IMR-90 (cell line): ENCODE data around the gene RALGPS2. TPM values are rescaled to one million over a fixed set of nuclear protein-coding genes. Genes with fewer than 3 reads are reported as not detected.

Experiments used
- ATAC-seq: fragments of 200-7000 bp; cut with Tn5 transposase; 2 replicates; pipeline ENCODE4 v1.9.1; 2020; ENCODE audit warnings: low read depth, mild to moderate bottlenecking, moderate library complexity
- BruUV-seq: library from RNA; stranded (reverse); fragments of 400-500 nt; replicated peaks from 2 replicates; lab custom pipeline; 2021; lab: Mats Ljungman, UMichigan
- CTCF ChIA-PET: fragments of 300-600 bp; formaldehyde crosslinking; extraction: SDS; loops from one replicate; lab custom pipeline; 2021; ENCODE audit warnings: antibody characterized with exemption; lab: Yijun Ruan, JAX
- POLR2A ChIA-PET: fragments of 300-600 bp; sonication (Branson Sonifier 250); formaldehyde crosslinking; loops from one replicate; lab custom pipeline; 2022; ENCODE audit warnings: antibody characterized with exemption; ENCODE audit not compliant: unreplicated experiment; lab: Charles Lee
- DNase-seq: peaks from one replicate; pipeline ENCODE4 v3.0.0; 2013
- H2AFZ ChIP-seq: replicated peaks from 2 replicates; pipeline ENCODE3; 2013; ENCODE audit warnings: low read length, mild to moderate bottlenecking; ENCODE audit not compliant: poor library complexity
- H2AK5ac ChIP-seq: 2 replicates; pipeline ENCODE4 v1.6.1; 2013; ENCODE audit warnings: low read depth, low read length, inconsistent platforms
- H2AK9ac ChIP-seq: replicated peaks from 2 replicates; pipeline ENCODE3; 2013; ENCODE audit warnings: mild to moderate bottlenecking, low read depth, low read length, moderate library complexity; ENCODE audit not compliant: poor library complexity
- H2BK120ac ChIP-seq: 2 replicates; pipeline ENCODE4 v1.6.1; 2013; ENCODE audit warnings: low read depth, low read length, inconsistent platforms
- H2BK15ac ChIP-seq: 3 replicates; pipeline ENCODE4 v1.6.1; 2013; ENCODE audit warnings: low read depth, low read length, inconsistent platforms
- H2BK20ac ChIP-seq: 2 replicates; pipeline ENCODE4 v1.6.1; 2013; ENCODE audit warnings: low read depth, mild to moderate bottlenecking, inconsistent platforms, low read length, moderate library complexity
- H2BK5ac ChIP-seq: 2 replicates; pipeline ENCODE4 v1.6.1; 2013; ENCODE audit warnings: mild to moderate bottlenecking, low read depth, low read length, inconsistent platforms; ENCODE audit not compliant: poor library complexity, severe bottlenecking
- H3K14ac ChIP-seq: replicated peaks from 2 replicates; pipeline ENCODE4 v1.6.1; 2013; ENCODE audit warnings: low read depth, low read length, inconsistent platforms
- H3K18ac ChIP-seq: 2 replicates; pipeline ENCODE4 v1.6.1; 2013; ENCODE audit warnings: low read depth, low read length, control low read depth
- H3K23ac ChIP-seq: 2 replicates; pipeline ENCODE4 v1.6.1; 2013; ENCODE audit warnings: low read depth, low read length, inconsistent platforms
- H3K27ac ChIP-seq: 2 replicates; pipeline ENCODE4 v1.5.1; 2013; ENCODE audit warnings: mild to moderate bottlenecking, control low read depth, low read length; ENCODE audit not compliant: insufficient read depth
- H3K27me3 ChIP-seq: 2 replicates; pipeline ENCODE4 v1.6.1; 2013; ENCODE audit warnings: low read length; ENCODE audit not compliant: control insufficient read depth, insufficient read depth
- H3K36me3 ChIP-seq: 2 replicates; pipeline ENCODE4 v1.6.1; 2013; ENCODE audit warnings: low read length, mixed read lengths; ENCODE audit not compliant: control insufficient read depth, insufficient read depth
- H3K4ac ChIP-seq: 2 replicates; pipeline ENCODE4 v1.6.1; 2013; ENCODE audit warnings: low read depth, low read length, inconsistent platforms
- H3K4me1 ChIP-seq: 2 replicates; pipeline ENCODE4 v1.6.1; 2013; ENCODE audit warnings: low read length, mixed read lengths; ENCODE audit not compliant: control insufficient read depth, insufficient read depth
- H3K4me2 ChIP-seq: 2 replicates; pipeline ENCODE4 v1.6.1; 2013; ENCODE audit warnings: low read depth, mild to moderate bottlenecking, control low read depth, low read length, moderate library complexity
- H3K4me3 ChIP-seq: 2 replicates; pipeline ENCODE4 v1.5.1; 2013; ENCODE audit warnings: low read depth, mild to moderate bottlenecking, control low read depth, low read length, moderate library complexity; ENCODE audit not compliant: insufficient read depth
- H3K56ac ChIP-seq: 2 replicates; pipeline ENCODE4 v1.6.1; 2013; ENCODE audit warnings: low read length, inconsistent platforms; ENCODE audit not compliant: insufficient read depth; ENCODE audit errors: extremely low read depth
- H3K79me1 ChIP-seq, 2 experiments: 2 replicates each; pipeline ENCODE4 v1.6.1; 2013; ENCODE audit warnings: low read length in 2 of 2, inconsistent platforms in 1 of 2, low read depth in 1 of 2
- H3K9ac ChIP-seq: 2 replicates; pipeline ENCODE4 v1.6.1; 2013; ENCODE audit warnings: low read depth, low read length, control low read depth
- H3K9me1 ChIP-seq: 2 replicates; pipeline ENCODE4 v1.6.1; 2013; ENCODE audit warnings: low read length, inconsistent platforms; ENCODE audit not compliant: insufficient read depth
- H3K9me3 ChIP-seq: 2 replicates; pipeline ENCODE4 v1.6.1; 2013; ENCODE audit warnings: low read length; ENCODE audit not compliant: control insufficient read depth, insufficient read depth
- H4K20me1 ChIP-seq: 2 replicates; pipeline ENCODE4 v1.6.1; 2013; ENCODE audit warnings: low read length, inconsistent platforms; ENCODE audit not compliant: insufficient read depth
- H4K5ac ChIP-seq: 2 replicates; pipeline ENCODE4 v1.6.1; 2013; ENCODE audit warnings: mild to moderate bottlenecking, low read depth, low read length, control low read depth
- H4K8ac ChIP-seq, 2 experiments: 2 replicates each; pipeline ENCODE4 v1.6.1; 2013; ENCODE audit warnings: low read depth in 2 of 2, low read length in 2 of 2, control low read depth in 1 of 2, inconsistent platforms in 1 of 2
- H4K91ac ChIP-seq: 2 replicates; pipeline ENCODE4 v1.6.1; 2013; ENCODE audit warnings: low read depth, low read length, inconsistent platforms; ENCODE audit not compliant: insufficient read depth
- FOS ChIP-seq: fragments of 150-350 bp; IDR thresholded peaks from 2 replicates; pipeline ENCODE4 v1.6.1; 2016; ENCODE audit warnings: low read depth, low read length
- RCOR1 ChIP-seq: IDR thresholded peaks from 2 replicates; pipeline ENCODE4 v1.6.1; 2012; ENCODE audit warnings: mild to moderate bottlenecking, low read length, improper control_type of control experiment; ENCODE audit not compliant: insufficient replicate concordance
- WGBS, 2 experiments: methylation state at CpG; one replicate each; pipeline versions ENCODE4 v1.1.5 to v1.1.7; 2013; ENCODE audit warnings: missing lambda C conversion rate in 2 of 2; ENCODE audit not compliant: insufficient read length in 1 of 2; ENCODE audit errors: extremely low coverage in 2 of 2; 5-methylcytosine and 5-hydroxymethylcytosine counted together
- dilution Hi-C: fragments of 300-500 bp; cut with HindIII; formaldehyde crosslinking; loops from one replicate; pipeline ENCODE4 v1.14.3; 2018; ENCODE audit warnings: low sequenced_read_pairs; ENCODE audit not compliant: unreplicated experiment
- in situ Hi-C: fragments of 300-500 bp; cut with MboI; formaldehyde crosslinking; loops from 3 replicates; pipeline ENCODE4 v1.14.3; 2019; ENCODE audit warnings: low sequenced_read_pairs, inconsistent platforms, mixed read lengths
- intact Hi-C: fragments of 100-400 bp; cut with micrococcal nuclease; formaldehyde crosslinking; loops from 2 replicates; pipeline ENCODE4 v1.10.0; 2022
- polyA plus RNA-seq, 3 experiments: library from polyadenylated mRNA; depleted of rRNA; stranded (reverse); fragments of >200 nt; gene quantifications; 2 replicates each; pipeline ENCODE4 v1.2.3, GENCODE V29; 2012; ENCODE audit warnings: low replicate concordance in 1 of 3
- total RNA-seq: library from RNA; depleted of rRNA; stranded (reverse); fragments of >200 nt; gene quantifications from 2 replicates; pipeline ENCODE4 v1.2.3, GENCODE V29; 2012

RALGPS2 gene
- total and polyA plus RNA-seq, 2 of the 4 experiments (the other 2 are of a cell fraction): 13.8 to 148 TPM

- CTCF ChIA-PET: no interaction called here
- H3K9me1 ChIP-seq: no peaks in the 10 kb centered on the region
- no peak overlapping the region for H3K56ac ChIP-seq
- H3K27ac ChIP-seq: no peak overlapping the region
- no peak overlapping the region for H3K9ac ChIP-seq
- H2AFZ ChIP-seq: no peak overlapping the region
- no peak overlapping the region for H2BK20ac ChIP-seq
- H3K79me1 ChIP-seq: no peaks in the 10 kb centered on the region
- no peak overlapping the region; a peak in 1 of 4 replicates for H4K8ac ChIP-seq
- ATAC-seq (no peak), DNase-seq (no peak)
- no peak overlapping the region for H2BK15ac ChIP-seq
- no peak overlapping the region for H3K18ac ChIP-seq
- POLR2A ChIA-PET: no interaction called here
- H3K36me3 ChIP-seq: peaks cover 19% of the 10 kb centered on the region
- no peaks in the 10 kb centered on the region for H3K27me3 ChIP-seq
- in situ Hi-C loops (no loop called here), dilution Hi-C loops (no loop called here), intact Hi-C loops (loop anchor here (5.0 kb wide), 1 partner anchor 51 kb away; no protein-coding TSS in a partner anchor)
- no peaks in the 10 kb centered on the region for H3K4me1 ChIP-seq
- H2AK9ac ChIP-seq: no peak overlapping the region
- no peak overlapping the region for H3K14ac ChIP-seq
- H4K5ac ChIP-seq: no peak overlapping the region
- TF ChIP-seq FOS (peak; percentile 63), RCOR1 (no peak)
- H3K4me3 ChIP-seq: no peak overlapping the region
- WGBS, 2 experiments: no CpG with 5 or more reads among the region's 2 CpGs
- no peak overlapping the region for H2BK120ac ChIP-seq
- H3K23ac ChIP-seq: no peak overlapping the region
- H4K20me1 ChIP-seq: no peaks in the 10 kb centered on the region
- H3K4me2 ChIP-seq: no peak overlapping the region
- H2AK5ac ChIP-seq: no peak overlapping the region
- H2BK5ac ChIP-seq: peak overlapping the region; percentile 53
- no peak overlapping the region for H4K91ac ChIP-seq
- no TSS peak for BruUV-seq
- no peaks in the 10 kb centered on the region for H3K9me3 ChIP-seq
- no peak overlapping the region for H3K4ac ChIP-seq
Measured at GRCh38 chr1:178886551-178886950, 161.5 kb downstream of the RALGPS2 start.
